GM19328 (cell line): Measurements from ENCODE around the gene ACER3.
A peak's percentile ranks its signal among the peaks of the same experiment; 100 is the strongest.
"Not testable (repeated sequence)": the region's sequence is repeated elsewhere in the genome, so short reads cannot be mapped to it uniquely, and the experiment has no call there.

ENCODE experiments used
- ATAC-seq: cut with Tn5 transposase; IDR thresholded peaks from one replicate; pipeline ENCODE4 v1.9.1; 2021; ENCODE audit warnings: mild to moderate bottlenecking, moderate library complexity; ENCODE audit not compliant: unreplicated experiment

ACER3 gene

DNA sequence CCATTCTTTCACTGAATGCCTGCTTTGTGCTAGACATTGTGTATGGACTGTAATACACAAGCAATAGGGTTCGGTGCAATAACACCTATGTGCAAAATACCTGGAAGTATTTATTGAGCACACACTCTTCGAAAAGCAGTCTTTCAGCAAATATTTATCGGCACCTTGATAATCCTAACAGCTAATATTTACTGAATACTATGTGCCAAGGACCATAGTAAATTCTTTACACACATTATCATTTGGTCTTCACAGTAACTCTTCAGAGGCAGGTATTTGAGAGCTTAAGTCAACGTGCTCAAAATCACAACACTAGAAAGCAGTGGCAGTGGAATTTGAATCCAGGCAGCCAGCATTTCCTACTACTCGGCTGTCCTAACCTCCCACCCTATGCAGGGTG, 175.7 kb downstream of the ACER3 start:
- ATAC-seq = no peak

DNA sequence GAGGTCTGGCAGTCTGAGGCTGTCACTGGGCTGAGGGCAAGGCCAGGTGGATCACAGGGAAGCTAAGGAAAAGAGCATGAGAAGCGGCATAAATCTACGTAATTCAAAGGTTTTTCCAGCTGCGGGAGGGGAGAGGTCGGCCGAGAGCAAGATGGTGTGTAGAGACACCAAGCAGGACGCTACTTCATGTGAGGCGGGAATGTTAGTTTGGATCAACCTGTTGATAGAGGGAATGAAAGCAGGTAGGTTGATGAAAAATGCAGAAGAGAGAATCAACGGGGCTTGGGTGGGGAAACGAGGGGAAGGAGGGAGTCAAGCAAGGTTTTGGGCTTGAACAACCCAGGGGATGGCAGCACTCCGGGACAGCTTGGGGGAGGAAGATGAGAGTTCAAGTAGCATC, 176.3 kb downstream of the ACER3 start:
- ATAC-seq = no peak

DNA sequence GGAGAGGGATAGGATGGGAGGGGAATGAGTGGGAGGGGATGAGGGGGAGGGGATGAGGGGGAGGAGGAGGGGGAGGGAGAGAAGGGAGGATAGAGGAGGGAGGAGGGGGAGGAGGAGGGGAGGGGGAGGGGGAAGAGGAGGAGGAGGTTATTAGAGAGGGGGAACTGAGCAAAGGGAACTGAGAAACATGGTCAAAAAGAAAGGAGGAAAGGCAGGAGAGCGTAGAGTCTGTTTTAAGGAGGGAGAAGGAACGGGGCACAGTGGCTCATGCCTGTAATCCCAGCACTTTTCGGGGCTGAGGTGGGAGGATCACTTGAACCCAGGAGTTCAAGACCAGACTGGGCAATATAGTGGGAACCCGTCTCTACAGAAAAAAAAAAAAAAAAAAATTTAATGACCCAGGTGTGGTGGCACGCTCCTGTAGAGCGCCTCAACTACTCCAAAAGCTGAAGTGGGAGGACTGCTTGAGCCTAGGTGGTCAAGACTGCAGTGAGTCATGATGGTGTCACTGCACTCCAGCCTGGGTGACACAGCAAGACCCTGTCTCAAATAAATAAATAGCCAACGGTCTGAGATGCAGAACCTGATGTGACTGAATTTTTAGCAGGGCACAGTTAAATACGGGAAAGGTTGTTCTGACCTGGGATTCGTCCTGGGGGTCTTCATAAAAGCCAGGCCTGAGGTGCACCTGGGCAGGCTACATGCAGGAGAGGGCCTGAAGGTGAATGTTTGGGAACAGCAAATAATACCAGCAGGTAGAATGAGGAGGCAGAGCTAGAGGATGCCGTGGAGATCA, 177.5 kb downstream of the ACER3 start:
- no peak for ATAC-seq

DNA sequence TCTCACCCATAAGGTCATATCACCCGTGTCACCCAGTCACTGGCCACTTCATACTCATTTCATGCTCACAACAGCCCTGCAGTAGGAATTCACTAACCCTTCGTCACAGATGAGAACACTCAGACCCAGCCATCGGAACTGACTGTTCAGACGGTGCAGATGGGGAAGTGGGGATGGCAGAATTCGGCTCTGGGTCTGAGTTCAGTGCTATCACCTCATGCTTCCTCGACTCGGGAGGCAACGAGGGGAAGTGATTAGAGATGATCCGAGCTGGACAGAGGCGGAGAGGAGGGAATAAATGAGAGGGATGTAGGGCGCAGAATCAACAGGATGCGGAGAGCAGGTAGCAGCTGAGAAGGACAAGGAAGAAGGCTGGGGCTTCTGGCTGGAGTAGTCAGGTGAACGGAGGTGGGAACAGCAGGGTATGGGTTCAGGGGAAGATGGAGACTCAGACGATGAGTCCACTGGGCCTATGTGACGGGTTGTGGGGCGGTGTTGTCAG, 178.2 kb downstream of the ACER3 start:
- ATAC-seq = no peak

DNA sequence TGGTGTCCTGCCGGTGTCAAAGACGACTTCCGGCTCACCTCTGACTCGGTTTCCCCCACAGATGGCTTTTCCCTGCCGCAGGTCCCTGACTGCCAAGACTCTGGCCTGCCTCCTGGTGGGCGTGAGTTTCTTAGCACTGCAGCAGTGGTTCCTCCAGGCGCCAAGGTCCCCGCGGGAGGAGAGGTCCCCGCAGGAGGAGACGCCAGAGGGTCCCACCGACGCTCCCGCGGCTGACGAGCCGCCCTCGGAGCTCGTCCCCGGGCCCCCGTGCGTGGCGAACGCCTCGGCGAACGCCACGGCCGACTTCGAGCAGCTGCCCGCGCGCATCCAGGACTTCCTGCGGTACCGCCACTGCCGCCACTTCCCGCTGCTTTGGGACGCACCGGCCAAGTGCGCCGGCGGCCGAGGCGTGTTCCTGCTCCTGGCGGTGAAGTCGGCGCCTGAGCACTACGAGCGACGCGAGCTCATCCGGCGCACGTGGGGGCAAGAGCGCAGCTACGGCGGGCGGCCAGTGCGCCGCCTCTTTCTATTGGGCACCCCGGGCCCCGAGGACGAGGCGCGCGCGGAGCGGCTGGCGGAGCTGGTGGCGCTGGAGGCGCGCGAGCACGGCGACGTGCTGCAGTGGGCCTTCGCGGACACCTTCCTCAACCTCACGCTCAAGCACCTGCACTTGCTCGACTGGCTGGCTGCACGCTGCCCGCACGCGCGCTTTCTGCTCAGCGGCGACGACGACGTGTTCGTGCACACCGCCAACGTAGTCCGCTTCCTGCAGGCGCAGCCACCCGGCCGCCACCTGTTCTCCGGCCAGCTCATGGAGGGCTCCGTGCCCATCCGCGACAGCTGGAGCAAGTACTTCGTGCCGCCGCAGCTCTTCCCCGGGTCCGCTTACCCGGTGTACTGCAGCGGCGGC, 179.0 kb downstream of the ACER3 start:
- ATAC-seq = no peak

DNA sequence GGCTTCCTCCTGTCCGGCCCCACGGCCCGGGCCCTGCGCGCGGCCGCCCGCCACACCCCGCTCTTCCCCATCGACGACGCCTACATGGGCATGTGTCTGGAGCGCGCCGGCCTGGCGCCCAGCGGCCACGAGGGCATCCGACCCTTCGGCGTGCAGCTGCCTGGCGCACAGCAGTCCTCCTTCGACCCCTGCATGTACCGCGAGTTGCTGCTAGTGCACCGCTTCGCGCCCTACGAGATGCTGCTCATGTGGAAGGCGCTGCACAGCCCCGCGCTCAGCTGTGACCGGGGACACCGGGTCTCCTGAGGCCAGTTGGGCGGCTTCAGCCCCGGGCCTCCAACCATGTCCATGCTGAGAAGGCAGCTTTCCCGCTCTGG, 179.7 kb downstream of the ACER3 start:
- no peak for ATAC-seq

DNA sequence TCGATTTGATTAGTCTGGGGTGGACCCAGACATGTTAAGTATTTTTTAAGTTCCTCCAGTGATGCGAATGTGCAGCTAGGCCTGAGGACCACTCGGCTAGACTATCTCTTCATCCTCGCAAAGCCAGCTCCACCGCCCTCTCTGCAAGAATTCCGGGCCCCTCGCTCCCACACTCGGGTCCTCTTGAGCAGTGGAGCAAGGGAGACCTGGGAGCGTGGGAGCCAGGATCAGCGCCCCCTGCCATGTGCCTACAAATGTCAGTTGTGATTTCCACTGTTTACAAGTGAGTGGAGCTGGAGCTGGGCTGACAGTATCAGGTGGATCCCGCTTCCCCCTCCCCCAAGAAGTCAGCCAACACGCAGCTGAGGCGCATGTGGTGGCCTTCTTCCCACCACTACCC, 180.2 kb downstream of the ACER3 start:
- no peak for ATAC-seq

DNA sequence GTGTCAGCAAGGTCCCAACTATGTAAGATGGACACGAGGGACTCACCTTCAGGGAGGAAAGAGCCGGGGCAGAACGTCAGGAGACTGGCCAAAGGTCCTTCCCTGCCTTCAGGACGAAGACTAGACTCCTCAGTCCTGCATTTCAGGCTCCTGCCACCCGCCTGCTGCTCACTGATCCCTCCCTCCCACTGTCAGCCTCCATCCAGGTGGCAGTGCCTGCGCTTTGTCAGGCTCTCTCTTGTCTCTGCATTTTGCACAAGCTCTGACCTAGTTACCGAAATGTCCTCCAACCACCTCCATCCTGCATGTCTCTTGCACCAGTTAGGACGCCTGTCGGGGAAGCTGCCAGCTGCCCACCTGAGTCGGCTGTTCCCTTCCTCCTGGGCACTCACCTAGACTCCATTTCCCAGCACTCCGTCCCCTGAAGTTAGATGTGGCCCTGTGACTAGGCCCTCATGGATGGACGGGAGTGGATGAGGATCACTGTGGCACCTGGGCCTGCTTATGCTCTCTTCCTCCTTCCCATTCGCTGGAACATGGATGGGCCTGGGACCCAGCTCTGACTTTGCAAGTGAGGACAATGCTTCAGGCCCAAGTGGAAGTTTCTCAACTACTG, 181.5 kb downstream of the ACER3 start:
- no peak for ATAC-seq

DNA sequence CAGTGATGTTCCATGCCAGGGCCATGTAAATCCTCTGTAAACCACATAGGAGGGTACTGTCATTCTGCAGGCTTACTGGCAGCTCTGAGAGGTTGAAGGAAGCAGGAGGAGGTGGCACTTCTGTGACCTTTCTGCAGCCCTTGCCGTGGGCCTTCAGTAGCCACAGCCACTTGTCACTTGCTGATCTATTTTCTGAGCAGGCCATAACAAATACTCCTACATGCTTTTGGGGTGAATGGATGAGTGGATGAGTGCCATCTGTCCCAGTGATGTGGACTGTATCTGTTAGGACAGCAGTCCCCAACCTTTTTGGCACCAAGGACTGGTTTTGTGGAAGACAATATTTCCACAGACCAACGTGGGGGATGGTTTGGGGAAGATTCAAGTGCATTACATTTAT, 183.6 kb downstream of the ACER3 start:
- ATAC-seq = no peak

DNA sequence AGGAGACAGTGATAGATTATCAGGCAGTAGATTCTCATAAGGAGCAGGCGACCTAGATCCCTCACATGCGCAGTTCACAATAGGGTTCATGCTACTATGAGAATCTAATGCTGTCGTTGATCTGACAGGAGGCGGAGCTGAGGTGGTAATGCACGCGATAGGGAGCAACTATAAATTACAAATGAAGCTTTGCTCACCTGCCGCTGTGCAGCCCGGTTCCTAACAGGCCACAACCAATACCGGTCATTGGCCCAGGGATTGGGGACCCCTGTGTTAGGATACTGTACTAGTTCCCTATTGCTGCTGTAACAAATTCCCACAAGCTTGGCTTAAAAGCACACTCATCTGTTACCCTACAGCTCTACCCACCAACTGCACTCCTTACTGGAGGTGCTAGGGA, 184.2 kb downstream of the ACER3 start:
- no peak for ATAC-seq

DNA sequence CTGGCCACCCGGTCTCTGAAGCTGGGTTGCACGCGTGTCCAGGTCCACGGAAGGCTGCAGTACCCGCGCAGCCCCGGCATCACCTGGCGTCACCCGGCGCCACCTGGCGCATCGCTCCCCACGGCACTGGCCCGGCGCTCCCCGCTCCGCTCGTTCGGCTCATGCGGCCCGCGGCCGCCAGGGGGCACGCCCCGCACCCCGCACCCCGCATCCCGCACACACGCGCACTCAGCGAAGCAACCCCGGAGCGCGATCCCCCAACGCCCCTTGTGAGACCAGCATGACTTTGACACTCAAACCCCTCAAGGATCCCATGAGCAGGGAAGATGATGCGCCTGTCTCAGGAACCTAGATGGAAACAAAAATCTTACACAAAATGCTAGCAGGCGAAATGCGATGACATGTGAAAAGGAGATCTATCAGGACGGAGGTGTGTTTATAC, 185.4 kb downstream of the ACER3 start:
- no peak for ATAC-seq

DNA sequence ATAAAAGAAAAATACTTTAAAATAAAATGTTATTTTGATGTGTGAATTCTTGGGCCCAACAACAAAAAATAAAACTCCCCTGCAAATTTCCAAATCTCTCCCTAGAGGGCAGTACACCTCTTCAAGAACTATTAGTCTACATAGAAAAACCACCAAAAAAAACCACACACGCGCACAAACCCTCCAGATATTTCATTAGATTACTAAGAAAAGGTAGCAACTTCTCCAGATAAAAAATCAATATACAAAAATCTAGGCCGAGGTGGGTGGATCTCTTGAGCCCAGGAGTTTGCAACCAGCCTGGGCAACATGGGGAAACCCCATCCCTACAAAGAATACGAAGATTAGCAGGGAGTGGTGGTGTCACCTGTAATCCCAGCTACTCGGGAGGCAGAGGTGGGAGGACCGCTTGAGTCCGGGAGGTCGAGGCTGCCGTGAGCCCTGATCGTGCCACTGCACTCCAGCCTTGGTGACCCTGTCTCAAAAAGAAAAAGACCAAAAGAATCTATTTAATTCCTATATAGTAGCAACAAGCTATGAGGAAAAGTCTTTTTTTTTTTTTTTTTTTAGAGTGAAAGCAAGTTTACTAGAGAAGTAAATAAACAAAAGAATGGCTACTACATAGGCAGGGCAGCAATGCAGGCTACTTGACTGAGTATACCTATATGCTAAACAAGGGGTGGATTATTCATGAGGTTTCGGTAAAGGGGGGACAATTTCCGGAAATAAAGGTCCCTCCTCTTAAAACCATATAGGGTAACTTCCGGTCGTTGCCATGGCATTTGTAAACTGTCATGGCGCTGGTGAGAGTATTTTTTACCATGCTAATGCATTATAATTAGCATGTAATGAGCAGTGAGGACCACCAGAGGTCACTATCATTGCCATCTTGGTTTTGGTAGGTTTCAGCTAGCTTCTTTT, 186.5 kb downstream of the ACER3 start:
- peak; percentile 63 for ATAC-seq

DNA sequence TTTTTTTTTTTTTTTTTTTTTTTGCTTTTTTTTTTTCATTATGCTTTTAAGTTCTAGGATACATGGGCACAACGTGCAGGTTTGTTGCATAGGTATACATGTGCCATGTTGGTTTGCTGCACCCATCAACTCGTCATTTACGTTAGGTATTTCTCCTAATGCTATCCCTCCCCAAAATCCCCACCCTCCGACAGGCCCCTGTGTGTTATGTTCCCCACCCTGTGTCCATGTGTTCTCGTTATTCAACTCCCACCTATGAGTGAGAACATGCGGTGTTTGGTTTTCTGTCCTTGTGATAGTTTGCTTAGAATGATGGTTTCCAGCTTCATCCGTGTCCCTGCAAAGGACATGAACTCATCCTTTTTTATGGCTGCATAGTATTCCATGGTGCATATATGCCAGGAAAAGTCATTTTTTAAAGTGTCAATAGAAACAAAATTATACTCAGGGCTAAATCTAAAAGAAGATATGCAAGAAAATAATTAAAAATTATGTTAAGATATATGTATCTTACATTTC, 187.3 kb downstream of the ACER3 start:
- ATAC-seq = not testable (repeated sequence)

DNA sequence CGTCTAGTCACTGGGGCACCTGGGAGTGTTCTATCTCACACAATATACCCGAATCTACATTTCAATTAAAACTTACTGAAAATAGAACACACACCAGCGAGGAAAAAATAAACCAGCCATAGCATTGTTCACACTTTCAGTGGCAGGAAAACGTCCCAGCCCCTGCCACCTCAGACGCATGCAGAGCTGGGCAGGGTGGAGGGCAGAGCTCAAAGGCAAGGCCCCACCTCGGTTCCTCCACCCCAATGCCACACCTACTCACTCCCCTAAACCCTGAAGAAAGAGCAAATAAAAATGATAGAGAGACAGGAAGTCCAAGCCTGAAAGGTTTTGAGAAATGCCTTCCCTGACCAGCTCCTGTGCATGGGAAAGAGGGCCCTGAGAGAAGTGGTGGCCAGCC, 188.3 kb downstream of the ACER3 start:
- ATAC-seq = no peak

DNA sequence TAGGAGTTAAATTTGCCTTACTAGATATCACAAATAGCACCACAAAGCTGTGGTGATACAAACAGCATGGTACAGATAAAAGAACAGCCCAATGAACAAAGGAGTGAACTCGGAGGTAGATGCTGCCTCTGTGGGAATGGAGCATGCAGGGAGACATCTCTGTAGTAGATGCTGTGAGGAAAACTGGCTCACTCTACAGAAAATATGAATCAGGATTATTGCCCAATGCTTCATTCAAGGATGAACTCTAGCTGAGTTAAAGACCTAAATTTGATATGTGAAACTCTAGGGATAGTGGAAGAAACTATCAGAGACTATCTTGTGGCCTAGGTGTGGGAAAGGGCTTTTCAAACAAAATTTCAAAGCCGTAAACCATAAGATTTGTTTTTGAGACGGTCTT, 190.8 kb downstream of the ACER3 start:
- no peak for ATAC-seq

DNA sequence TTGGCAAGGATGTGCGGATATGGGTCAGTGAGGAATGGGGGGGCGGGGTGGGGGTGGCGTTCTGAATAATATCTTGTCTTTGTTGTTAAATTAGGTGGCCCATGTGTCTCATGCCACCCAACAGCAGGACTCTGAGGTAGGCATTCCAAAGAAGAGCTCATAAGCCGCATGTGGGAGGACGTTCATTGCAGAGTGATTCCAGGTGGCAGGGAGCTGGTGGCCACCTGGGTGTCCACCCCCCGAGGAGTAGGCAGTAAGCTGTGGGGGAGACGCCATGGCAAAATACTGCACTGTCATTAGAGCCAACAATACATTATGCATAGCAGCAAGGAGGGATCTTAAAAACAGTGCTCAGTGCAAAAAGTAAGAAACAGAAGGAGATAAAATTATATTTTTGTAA, 191.8 kb downstream of the ACER3 start:
- no peak for ATAC-seq

DNA sequence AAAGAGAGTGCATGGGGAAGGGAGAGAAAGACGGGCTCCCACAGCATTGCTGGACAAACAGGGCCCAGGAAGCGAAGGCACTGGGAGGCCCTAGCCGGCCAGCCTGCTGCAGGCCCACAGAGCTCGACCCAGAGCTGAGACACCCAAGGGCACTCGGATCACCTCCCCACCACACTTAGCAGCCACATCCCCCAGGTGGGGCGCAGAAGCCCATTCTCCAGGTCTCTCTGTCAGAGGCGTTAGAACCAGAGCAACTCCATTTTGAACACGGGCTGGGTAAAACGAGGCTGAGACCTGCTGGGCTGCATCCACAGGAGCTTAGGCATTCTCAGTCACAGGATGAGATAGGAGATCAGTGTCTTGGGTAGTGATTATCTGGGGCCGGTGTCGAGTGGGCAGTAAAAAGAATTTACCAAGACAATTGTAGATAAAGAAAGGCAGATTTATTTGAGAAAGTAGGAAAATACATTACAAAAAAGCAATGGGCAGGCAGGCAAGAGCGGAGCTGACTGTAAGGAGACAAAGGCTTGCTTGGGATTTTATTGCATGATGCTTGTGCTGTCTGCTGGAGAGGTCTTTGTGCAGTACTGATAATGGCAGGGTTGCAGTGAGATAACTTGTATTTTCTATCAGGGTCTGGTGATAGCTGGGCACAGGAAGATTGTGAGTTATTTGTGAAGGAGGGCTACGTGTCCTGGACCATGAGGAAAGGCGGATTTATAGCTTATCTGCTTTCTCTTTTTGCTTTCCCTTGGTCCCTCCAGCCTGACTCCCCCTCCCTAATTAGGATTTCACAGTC, 192.7 kb downstream of the ACER3 start:
- no peak for ATAC-seq

DNA sequence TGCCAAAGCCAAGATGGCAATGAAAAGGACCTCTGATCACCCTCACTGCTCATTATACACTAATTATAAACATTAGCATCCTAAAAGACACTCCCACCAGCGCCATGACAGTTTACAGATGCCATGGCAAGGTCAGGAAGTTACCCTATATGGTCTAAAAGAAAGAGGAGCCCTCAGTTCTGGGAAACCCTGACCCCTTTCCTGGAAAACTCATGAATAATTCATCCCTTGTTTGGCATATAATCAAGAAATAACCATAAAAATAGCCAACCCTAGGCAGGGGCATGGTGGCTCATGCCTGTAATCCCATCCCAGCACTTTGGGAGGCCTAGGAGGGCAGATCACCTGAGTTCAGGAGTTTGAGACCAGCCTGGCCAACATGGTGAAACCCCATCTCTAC, 193.4 kb downstream of the ACER3 start:
- ATAC-seq = no peak

DNA sequence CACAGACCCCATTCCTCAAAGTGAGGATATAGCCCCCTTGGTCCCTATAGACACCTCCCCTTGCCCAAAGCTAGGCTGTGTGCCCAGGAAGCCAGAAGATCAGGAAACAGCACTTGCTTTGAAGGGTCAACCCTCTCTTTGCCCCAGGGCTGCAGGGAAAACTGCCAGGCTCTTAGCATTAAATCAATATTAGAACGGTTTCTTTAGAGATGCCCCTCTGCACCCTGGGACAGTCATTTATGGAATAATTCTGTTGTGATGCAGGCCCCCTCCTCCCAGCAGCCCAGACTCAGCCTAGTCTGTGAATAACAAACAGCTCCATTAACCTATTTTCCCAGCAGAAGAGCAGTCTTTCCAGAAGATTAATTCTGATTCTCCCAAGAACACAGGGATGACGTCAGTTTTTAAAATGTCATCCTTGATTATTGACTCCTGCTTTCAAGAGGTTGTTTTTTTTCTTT, 194.4 kb downstream of the ACER3 start:
- no peak for ATAC-seq
